Transverse colon (tissue), 3 donors: Measurements from ENCODE around the gene LMAN2L.

Experiments used
- CTCF ChIP-seq, 5 experiments: fragments of 200-600 bp in 3 of 5; fragments of 450-650 bp in 2 of 5; sonication (generic) in 3 of 5; IDR thresholded peaks; 1 replicate in 2 of 5; 2 replicates in 3 of 5; pipeline ENCODE4 v1.5.1; 2016 to 2017; ENCODE audit warnings: antibody characterized with exemption in 5 of 5, inconsistent platforms in 3 of 5, mild to moderate bottlenecking in 2 of 5, moderate library complexity in 1 of 5
- EP300 ChIP-seq: sonication (generic); formaldehyde crosslinking; IDR thresholded peaks from one replicate; pipeline ENCODE4 v1.6.1; 2017; ENCODE audit warnings: antibody characterized with exemption, low read depth

DNA sequence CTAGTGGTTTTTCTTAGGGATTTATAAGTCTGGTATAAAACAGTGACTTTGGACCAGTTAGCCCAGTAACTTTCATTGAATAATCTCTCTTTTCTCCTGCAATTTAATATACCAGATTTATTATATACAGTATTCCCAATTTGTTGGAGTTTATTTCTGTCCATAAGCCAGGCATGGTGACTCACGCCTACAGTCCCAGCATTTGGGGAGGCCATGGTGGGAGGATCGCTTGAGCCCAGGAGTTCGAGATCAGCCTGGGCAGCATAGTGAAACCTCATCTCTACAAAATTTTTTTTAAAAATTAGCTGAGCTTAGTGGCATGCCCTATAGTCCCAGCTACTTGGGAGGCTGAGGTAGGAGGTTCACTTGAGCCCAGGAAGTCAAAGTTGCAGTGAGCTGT, 47.5 kb upstream of the LMAN2L start:
- TF ChIP-seq CTCF (IDR thresholded peaks at IDR 0.05) (no peak), EP300 (no peak)
